Panc1 (cell line): ENCODE measurements around the gene LMO1. TPM values are rescaled to one million over a fixed set of nuclear protein-coding genes. Genes with fewer than 3 reads are reported as not detected.
A peak's percentile ranks its signal among the peaks of the same experiment; 100 is the strongest.

ENCODE experiments used
- ATAC-seq: fragments of 200-7000 bp; cut with Tn5 transposase; 2 replicates; pipeline ENCODE4 v1.9.1; 2020; ENCODE audit warnings: mild to moderate bottlenecking, moderate library complexity
- BruUV-seq: library from RNA; stranded (reverse); fragments of 400-500 nt; replicated peaks from 2 replicates; lab custom pipeline; 2021; lab: Mats Ljungman, UMichigan
- CTCF ChIA-PET: fragments of 300-600 bp; sonication (Branson Sonifier 250); formaldehyde crosslinking; loops from one replicate; lab custom pipeline; 2022; ENCODE audit warnings: antibody characterized with exemption; lab: Charles Lee
- POLR2A ChIA-PET: fragments of 300-600 bp; sonication (Branson Sonifier 250); formaldehyde crosslinking; loops from one replicate; lab custom pipeline; 2022; ENCODE audit warnings: antibody characterized with exemption; lab: Charles Lee
- DNase-seq: peaks from one replicate; pipeline ENCODE4 v3.0.0-alpha.2; 2010; ENCODE audit warnings: low read depth, low spot score
- H3K27ac ChIP-seq: 2 replicates; pipeline ENCODE4 v1.5.1; 2011; ENCODE audit warnings: mild to moderate bottlenecking, low read length, inconsistent platforms
- H3K27me3 ChIP-seq: fragments of 200-500 bp; sonication (Bioruptor generic); 2 replicates; pipeline ENCODE4 v1.6.0; 2014; ENCODE audit warnings: low read length, inconsistent platforms; ENCODE audit not compliant: control insufficient read depth, insufficient read depth
- H3K36me3 ChIP-seq: fragments of 200-500 bp; sonication (Bioruptor generic); 2 replicates; pipeline ENCODE4 v1.5.1; 2014; ENCODE audit warnings: inconsistent platforms, mild to moderate bottlenecking, low read length, moderate library complexity; ENCODE audit not compliant: control insufficient read depth, insufficient read depth
- H3K4me1 ChIP-seq: 2 replicates; pipeline ENCODE4 v1.5.1; 2011; ENCODE audit warnings: inconsistent platforms, mild to moderate bottlenecking, low read length, moderate library complexity; ENCODE audit not compliant: control insufficient read depth, insufficient read depth
- H3K4me3 ChIP-seq, 2 experiments: 2 replicates each; pipeline ENCODE4 v1.5.1; 2011 to 2012; ENCODE audit warnings: low read depth in 2 of 2, low read length in 2 of 2, mild to moderate bottlenecking in 2 of 2, inconsistent platforms in 1 of 2, moderate library complexity in 1 of 2
- H3K9me3 ChIP-seq: fragments of 200-500 bp; sonication (Bioruptor generic); 2 replicates; pipeline ENCODE4 v1.5.1; 2014; ENCODE audit warnings: low read depth, mild to moderate bottlenecking, inconsistent platforms, low read length, moderate library complexity; ENCODE audit not compliant: control insufficient read depth, insufficient read depth
- CTCF ChIP-seq: fragments of 450-650 bp; IDR thresholded peaks from 2 replicates; pipeline ENCODE4 v1.5.1; 2017; ENCODE audit warnings: mild to moderate bottlenecking
- POLR2AphosphoS5 ChIP-seq: IDR thresholded peaks from 2 replicates; pipeline ENCODE4 v1.6.1; 2012; ENCODE audit warnings: mild to moderate bottlenecking, low read depth, low read length, moderate library complexity
- REST ChIP-seq, 2 experiments: IDR thresholded peaks; 2 replicates each; pipeline ENCODE4 v1.6.1; 2011 to 2012; ENCODE audit warnings: low read depth in 2 of 2, control low read depth in 1 of 2, low read length in 1 of 2, mild to moderate bottlenecking in 1 of 2, moderate library complexity in 1 of 2; ENCODE audit not compliant: insufficient read depth in 1 of 2
- SIN3A ChIP-seq: IDR thresholded peaks from 2 replicates; pipeline ENCODE4 v1.6.1; 2012; ENCODE audit warnings: low read depth, mild to moderate bottlenecking, low read length, moderate library complexity, borderline replicate concordance; ENCODE audit not compliant: insufficient read depth
- TCF7L2 ChIP-seq: IDR thresholded peaks from 2 replicates; pipeline ENCODE4 v1.6.1; 2011; ENCODE audit warnings: mild to moderate bottlenecking, low read depth, low read length, inconsistent platforms
- in situ Hi-C: cut with HindIII; loops from 2 replicates; pipeline ENCODE4 v1.10.0; 2016; ENCODE audit warnings: low sequenced_read_pairs, low pct_unique_long_range_greater_than_20kb
- intact Hi-C: fragments of 100-400 bp; cut with micrococcal nuclease; formaldehyde crosslinking; loops from one replicate; pipeline ENCODE4 v1.10.0; 2022; ENCODE audit not compliant: unreplicated experiment
- total RNA-seq: library from RNA; stranded (reverse); gene quantifications from one replicate; pipeline ENCODE4 v1.2.1, GENCODE V29; 2021; ENCODE audit not compliant: unreplicated experiment

The LMO1 gene
- total RNA-seq, 1 experiment from 2014 or later = not detected

- intact Hi-C loops = no loop called here
- Histone ChIP-seq H3K36me3 (no peaks in the 10 kb centered on the region), H3K4me1 (no peaks in the 10 kb centered on the region), H3K27me3 (no peaks in the 10 kb centered on the region), H3K27ac (no peak overlapping the region), H3K4me3 (no peak overlapping the region), H3K9me3 (no peaks in the 10 kb centered on the region)
- POLR2A ChIA-PET = no interaction called here
- no peak for TF ChIP-seq REST (IDR thresholded peaks at IDR 0.05; ENCODE audit: insufficient read depth in 1 of 2, low read depth in 2 of 2, low read length in 1 of 2)
- no peak for TF ChIP-seq CTCF
- TF ChIP-seq SIN3A = no peak
- no peak for TF ChIP-seq POLR2AphosphoS5
- no peak for TF ChIP-seq TCF7L2
- ATAC-seq = 0 out of 2 replicates have a peak, but pooled peaks have one; percentile 18
- CTCF ChIA-PET = interaction anchor here (0.7 kb wide), 1 partner anchor 109 kb away, joined by 3 read pairs; no protein-coding TSS in a partner anchor
- in situ Hi-C loops = no loop called here
- no peak for DNase-seq
- BruUV-seq = no TSS peak
These were observed 31.7 kb downstream of the LMO1 start for GRCh38 chr11:8231979-8232378.

- ATAC-seq = no peak
- H3K4me1 ChIP-seq = no peaks in the 10 kb centered on the region
These were observed 32.5 kb downstream of the LMO1 start for GRCh38 chr11:8230921-8231847.

More at GRCh38 chr11:8230921-8231847, 32.5 kb downstream of the LMO1 start:
- CTCF ChIA-PET = interaction anchor here (1.0 to 1.6 kb wide), 2 partner anchors 10 to 32 kb away, joined by 3 to 6 read pairs; partner anchors contain the start of gene LMO1
- Histone ChIP-seq H3K27me3 (no peaks in the 10 kb centered on the region), H3K4me3 (no peak overlapping the region), H3K9me3 (no peaks in the 10 kb centered on the region), H3K36me3 (no peaks in the 10 kb centered on the region), H3K27ac (no peak overlapping the region)
- POLR2A ChIA-PET = no interaction called here
- in situ Hi-C loops = no loop called here
- TF ChIP-seq TCF7L2 (no peak), REST (IDR thresholded peaks at IDR 0.05; ENCODE audit: insufficient read depth in 1 of 2, low read depth in 2 of 2, low read length in 1 of 2) (no peak), POLR2AphosphoS5 (no peak), SIN3A (no peak), CTCF (no peak)
- BruUV-seq = no TSS peak
- no peak for DNase-seq
- intact Hi-C loops = no loop called here
